GM19023 (cell line): ENCODE data around the gene FAM181B.
"Not testable (repeated sequence)": the region's sequence is repeated elsewhere in the genome, so short reads cannot be mapped to it uniquely, and the experiment has no call there.

Source experiments
- ATAC-seq: cut with Tn5 transposase; IDR thresholded peaks from one replicate; pipeline ENCODE4 v1.9.1; 2021; ENCODE audit warnings: mild to moderate bottlenecking, moderate library complexity; ENCODE audit not compliant: unreplicated experiment

FAM181B gene

DNA sequence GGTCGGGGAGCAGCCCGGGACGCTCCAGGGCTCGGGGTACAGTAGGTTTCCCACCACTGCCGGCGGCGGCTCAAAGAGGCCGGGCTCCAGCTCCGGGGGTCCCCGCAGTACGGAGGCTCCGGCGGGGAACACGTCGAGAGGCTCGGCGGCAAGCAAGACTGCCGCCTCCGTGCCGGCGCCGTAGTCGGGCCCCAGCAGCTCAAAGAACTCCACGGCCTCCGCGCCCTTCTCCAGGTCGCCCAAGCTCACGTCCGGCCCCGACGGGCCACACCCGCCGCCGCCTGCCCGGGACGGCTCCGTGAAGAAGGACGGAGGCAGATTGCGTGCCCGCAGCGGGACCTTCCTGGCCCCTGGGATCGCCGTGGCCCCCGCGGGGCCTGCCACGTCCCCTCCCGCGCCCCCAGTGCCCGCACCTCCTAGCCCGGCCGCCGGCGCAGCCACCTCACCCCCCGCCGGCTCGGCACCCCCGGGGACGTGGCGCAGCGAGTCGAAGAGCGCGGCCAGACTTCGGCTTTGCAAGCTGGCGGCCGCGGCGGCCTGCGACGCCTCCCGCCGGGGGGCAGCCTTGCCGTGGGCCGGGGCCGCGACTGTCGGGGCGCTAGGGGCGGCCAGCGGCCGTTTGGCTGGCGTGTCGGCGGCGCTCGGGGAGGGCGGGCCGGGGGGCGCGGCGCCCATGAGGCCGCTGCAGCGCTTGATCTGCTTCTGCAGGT lies 775 bp downstream of the FAM181B start:
- ATAC-seq = no peak

DNA sequence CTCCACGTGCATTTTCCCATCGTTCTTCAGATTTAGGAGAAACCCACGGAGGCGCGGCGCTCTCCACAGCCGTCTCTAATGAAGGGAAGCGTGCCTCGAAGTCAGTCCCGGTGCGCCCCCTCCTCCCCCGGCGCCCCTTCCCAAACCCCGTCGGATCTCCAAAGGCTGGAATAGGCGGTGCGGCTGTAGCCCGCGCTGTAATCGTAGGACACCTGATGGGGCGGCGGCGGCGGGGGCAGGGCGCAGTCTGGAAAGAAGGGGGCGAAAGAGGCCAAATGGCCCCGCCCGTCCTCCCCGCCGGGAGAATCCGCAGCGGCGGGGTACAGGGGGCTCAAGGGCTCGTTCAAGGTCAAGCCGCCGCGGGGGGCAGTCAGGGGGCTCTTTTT lies 1.3 kb downstream of the FAM181B start:
- no peak for ATAC-seq

DNA sequence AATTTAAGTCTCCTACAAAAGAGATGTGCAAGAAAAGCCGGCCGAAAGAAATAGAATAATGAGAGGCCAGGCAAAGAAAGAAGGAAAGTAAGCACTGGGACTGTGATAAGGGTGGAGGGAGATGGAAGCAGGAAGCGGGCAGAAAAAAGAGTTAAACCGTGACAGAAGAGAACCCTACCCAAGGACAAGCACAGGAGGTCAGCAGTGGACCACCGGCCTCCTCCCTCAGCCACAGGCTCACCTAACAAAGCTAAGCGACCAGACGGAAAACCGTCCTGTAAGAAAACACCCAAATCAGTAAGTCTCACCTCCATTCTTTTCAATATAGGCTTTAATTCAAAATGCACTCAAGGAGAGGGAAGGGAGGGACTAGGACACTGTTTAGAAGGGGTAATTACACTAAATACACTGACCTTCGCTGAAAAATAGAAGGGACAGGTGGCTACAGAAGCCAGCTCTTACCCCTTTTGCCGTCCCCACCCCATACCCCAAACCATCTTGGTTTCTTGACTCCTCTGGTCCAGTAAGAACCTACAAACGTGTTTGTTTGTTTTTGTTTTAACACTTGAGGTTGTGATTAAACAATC lies 1.9 kb downstream of the FAM181B start:
- no peak for ATAC-seq

DNA sequence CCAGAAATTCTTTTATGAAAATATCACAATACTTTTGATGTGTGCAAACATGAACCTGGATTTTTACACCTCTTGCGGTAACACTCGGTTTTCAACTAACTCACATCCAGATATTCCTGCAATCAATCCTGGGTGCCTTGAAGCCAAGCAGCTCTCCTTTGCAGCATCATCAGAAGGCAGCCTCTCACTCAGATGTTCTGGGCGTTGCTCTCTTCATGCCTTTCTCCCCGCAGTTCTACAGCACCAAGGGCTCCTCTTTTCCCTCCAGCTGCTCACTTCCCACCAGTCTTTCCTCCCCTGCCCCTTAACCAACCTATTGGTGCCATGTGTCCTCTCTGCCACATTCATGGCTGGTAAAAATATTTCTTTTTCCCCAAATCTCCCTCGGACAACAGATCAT lies 2.9 kb downstream of the FAM181B start:
- no peak for ATAC-seq

DNA sequence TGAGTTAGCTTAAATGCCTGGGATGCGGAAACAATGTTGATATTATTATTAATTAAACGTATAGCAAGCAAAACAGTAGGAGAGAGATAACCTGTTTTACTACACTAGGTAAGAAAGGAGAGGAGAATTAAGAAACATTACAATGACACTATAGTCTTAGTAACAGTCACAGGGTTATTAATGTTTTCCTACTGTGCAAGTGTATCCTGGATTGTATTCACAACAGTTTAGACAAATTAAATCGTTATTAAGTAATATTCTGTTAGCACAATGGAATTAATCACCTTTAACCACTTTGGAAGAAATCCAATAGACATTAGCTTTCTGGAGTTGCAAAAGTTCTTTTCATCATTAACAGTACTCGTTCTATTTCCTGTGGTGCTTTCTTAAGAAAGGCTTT lies 3.4 kb downstream of the FAM181B start:
- ATAC-seq = no peak

DNA sequence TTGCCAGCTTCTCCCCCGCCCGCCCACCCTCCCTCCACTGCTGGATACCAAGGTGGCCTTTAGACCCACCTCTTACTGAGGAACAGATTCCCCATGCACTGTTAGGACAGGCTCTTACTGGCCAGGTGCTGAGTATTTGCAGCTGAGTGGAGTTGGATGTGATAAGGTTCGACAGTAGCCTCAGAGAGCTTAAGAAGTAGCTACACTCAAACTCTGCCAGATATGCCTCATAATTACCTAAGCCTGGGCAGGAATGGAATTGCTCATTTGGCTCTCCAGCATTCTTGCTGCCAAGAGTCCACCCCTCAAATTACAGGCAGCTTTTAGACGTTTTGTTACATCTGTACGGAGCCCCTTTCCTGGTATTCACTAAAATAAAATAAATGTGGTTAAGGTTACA lies 9.6 kb downstream of the FAM181B start:
- ATAC-seq = no peak

DNA sequence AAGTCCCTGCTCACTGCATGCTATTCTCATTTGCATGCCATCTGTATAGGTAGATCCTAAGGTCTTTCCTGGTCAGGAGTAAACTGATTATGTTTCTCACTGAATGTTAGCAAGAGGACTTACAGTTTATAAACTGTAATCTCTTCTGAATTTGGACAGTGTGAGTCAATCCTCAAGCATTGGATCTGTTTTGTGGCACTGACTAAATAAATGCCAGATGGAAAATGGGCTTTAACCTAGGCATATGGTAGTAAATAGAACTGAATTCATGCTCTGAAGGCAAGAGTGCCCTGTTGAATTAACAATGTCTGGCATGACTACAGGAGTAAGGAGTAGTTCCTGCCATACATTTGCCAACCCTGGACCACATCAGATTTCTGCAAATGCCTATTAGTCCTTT lies 11.4 kb downstream of the FAM181B start:
- no peak for ATAC-seq

DNA sequence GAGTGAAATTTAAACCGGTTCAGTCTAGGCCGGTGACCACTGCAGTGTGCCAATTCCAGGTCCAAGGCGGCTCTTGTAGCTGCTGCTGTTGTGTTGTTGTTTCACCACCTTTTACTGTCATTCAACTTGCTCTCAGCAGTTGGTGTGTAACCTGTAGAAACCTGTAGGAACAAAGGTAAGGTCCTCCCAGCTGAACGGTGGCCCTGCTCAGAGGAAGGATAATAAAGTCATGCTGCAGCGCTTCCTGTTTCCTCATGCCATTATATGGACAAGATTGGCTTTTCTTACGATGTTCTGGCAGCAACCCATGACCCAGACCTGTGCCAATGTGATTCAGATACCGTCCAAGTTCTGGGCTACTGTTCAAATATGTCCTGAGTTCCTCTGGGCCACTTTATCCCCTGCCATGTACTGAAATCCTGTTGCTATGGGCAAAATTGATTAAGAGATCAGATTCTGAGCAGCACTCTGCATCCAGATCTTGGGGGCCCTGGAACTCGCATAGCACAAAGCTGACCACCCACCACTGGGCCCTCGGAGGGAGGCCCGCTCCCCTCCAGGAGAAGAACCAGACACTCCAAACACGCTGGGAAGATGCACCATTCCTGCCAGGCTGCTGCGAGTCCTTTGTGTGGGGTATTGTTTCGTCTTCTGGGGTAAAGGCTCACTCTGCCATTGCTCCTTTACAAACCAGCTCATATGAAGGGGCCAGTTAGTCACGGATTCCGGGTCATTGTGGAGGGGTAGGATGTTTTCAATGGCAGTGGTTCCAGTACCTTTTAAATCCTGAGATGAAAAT lies 13.2 kb downstream of the FAM181B start:
- no peak for ATAC-seq

DNA sequence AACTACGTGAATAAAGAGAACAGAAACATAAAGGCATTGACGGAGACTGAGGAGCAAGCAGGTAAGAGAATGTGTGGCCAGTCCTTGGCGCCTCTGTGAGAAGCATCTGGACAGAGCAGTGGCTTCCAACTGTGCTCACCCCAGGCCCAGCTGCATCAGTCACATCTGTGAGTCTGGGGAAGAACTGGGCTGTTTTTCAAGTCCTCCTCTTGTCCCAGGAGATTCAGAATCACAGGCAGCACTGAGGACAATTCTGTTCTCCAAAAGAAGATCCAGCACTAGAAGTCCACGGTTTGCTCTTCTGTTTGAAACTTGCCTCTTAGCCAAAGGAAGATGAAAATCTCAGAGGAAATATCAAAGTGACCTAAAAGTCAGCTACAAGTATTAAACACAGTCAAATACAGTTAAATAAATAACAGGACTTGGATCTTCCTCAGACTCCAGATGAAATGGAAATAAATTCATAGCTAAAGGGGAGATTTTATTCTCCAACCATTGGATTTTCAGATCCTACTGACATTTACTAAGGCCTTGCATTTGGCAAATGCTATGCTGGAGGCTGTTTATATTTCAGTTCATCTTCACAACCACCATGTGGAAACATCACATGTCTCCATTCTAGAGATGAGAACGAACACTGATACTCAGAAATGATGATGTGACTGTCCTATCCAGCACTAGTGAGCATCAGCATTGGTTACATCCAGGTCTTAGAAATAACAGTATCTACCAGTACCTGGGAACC lies 14.1 kb downstream of the FAM181B start:
- ATAC-seq = no peak

DNA sequence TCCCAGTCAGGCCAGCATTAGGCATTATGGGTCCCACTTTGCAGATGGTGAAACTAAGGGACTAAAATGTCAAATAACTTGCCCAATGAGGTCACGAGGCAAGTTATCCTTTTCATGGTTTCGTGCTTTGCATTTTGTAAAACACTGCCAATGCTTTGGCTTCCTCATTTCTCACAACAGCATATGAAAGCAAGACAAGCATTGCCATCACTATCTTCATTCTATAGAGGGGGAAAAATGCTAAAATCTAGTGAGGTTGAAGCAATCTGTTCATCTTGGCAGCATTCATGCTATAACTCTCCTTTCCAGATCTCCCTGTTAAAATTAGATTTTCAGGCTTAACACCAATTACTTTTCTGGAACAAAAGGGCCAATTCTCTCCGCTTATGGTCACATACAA lies 14.8 kb downstream of the FAM181B start:
- no peak for ATAC-seq

DNA sequence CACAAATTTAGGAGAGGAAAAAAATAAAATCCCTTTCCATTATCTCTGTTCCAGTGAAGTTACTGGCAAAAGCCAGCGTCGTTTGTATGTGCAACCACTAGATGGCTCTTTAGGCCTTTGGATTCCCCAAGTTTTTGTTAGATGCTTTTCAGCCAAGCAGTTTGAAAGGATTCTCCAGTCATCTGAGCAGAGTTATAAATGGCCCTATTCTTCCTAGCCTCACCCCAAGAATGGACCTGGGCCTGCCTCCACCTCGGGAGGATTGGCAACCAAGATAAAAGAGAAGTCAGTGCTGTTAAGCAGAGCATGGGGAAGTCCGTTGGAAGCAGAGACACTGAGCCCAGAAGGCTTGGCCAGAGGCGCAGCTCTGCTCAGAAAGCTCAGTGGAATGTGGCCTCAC lies 15.4 kb downstream of the FAM181B start:
- peak; percentile 59 for ATAC-seq

DNA sequence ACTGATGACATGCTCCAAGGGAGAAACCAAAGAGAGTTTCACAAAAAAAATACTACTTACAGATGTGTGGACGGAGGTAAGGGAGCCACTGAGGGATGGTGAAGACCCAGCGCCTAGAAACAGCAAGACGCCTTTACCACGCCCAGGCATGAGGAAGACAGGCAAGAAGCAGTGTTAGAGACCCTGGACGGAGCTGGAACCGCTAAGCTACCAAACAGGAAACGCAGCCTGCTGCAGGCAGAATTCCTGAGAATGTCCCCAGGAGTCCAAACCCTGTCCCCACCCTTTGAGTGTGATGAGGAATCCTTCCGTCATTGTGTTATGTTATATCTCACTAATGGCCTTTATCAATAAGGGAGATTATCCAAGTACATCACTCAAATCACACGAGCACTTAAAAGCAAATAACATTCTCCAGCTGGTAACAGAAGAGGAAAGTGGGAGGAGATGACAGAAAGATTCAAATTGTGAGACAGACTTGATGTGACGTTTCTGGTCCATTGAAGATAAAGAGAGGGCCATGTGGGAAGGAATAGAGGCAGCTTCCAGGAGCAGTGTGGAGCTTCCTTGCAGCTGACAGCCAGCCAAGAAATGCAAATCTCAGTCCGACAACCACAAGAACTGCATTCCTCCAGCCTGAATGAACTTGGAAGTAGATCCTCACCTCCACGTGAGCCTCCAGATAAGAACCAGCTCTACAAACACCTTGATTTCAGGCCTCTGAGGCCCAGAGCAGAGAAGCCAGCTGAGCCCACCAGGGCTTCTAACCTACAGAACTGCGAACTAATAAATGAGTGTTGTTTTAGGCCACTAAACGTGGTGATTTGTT lies 19.1 kb downstream of the FAM181B start:
- no peak for ATAC-seq

DNA sequence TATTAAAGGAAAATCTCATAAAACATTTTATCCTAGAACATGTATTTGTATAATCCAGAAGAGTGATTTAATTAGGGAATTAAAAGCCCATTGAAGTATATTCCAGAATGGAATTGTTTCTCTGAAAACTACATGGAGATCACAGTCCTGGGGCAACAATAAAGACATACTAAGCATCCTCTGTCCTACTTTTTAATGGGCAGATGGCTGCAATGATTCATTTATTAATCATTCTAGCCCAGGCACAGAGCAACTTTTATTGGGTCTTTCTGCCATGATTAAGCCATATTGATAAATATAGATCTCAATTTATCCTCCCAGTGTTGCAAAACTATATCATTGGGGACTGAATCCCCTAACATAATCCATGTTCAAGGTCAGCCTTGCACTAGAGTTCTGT lies 22.0 kb downstream of the FAM181B start:
- no peak for ATAC-seq

DNA sequence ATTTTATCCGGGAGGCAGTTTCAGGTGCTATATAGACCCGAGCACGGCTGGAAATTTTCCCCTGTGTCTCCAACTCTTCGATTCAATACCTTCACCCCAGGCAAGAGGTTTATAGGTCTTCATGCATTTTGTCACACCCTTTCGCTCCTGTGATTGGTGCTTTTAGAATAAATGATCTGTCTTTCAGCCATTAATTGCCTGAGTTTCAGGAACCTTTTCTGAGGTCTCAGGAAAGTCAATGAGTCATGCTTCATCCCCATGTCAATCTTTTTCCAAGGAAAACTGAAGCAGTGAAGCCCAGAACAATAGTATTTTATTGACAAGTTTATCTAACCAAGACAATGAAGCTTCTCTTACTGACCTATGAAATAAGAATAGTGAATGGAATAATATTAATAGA lies 29.9 kb downstream of the FAM181B start:
- no peak for ATAC-seq

DNA sequence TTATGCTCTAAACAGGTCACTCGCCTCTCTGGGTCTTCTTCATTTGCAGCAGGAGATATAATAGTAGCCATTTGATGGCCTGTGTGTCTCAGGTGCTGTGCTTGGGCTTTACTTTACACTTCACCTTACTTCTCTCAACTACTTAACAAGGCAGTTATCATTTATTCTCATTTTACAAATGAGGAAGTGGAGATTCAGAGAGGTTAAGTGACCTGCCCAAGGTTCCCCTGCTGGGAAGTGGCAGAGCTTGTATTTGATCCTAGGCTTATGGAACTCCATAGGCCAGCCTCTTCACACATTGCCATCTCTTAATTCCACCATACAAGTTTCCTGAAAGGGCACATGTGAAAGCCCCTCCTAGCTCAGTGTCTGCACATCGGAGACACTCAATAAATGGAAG lies 30.4 kb downstream of the FAM181B start:
- ATAC-seq = no peak

DNA sequence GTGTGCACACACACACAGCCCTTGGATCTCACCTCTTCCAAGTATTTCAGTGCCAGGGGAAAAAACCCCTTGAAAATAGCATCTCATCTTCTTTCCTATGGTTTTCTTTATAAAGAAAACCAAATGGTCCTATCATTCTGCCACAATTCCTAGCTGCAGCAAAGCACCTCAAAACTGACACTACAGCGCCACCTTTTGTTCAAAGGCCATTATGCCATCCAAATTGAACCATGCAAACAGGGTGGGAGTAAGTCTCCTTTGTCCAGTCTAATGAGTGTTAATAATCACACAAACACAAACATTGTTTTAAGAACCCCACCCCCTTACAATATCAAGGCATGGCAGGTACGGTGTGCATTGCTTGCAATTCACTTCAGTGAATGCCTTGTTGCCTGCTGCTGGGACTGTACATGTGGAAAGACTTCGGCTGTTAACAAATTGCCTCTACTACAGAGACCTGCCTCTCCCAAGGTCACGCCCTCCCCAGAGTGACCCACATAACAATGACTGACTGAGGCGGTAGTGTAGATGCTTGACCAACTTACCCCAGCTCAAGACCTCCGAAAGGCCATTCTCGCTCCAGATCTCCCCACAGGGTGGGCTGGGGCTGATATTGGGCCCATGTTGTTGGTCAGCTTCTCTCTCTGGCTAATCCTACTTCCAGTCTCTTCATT lies 31.7 kb downstream of the FAM181B start:
- ATAC-seq = peak; percentile 54

DNA sequence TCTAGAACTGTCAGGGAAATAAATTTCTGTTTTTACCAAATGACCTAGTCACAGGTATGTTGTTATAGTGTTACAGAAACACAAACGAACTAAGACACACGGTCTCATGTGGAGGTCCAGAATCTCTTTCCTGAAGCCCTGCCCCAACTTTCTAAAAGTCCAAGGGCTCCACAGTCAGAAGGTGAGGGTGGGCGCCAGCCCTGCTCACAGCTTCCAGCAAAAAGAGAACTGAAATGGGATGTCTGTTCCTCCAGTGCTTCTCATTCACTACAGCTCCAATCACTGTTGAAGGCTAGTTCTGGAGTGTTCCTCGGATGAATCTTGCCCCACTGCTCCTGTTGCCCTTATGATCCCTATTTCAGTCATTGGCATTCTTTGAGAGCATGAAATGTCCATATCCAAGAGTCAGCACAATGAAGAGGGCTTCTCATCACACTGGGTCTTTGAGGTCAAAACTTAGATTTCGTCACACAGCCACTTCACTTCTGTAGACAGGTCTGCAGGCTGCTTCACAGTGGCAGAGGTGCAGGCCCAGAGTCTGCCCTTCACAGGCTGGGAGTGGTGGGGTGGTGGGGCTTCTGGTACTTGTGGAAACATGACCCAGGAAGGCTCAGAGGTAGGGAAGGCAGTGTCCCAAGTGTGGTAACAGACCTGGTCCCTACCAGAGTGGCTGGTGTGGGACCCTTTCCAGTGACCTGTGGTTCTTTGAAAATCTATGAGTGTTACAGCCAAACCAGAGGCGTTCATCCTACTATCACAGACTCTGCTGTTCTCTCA lies 34.9 kb downstream of the FAM181B start:
- ATAC-seq = no peak

DNA sequence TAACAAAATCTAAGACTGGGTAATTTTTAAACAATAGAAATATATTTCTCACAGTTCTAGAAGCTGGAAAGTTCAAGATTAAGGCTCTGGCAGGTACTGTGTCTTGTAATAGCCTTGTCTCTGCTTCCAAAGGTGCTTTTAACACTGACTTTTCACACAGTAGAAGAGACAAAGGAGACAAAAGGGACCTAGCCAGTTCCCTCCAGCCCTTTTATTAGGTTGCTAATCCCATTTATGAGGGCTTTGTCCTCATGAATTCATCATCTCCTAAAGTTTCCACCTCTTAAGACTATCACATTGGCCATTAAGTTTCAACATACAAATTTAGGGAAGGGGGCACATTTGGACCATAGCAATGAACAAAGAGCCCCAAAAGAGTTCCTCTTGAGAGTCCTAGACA lies 40.7 kb downstream of the FAM181B start:
- ATAC-seq = no peak

DNA sequence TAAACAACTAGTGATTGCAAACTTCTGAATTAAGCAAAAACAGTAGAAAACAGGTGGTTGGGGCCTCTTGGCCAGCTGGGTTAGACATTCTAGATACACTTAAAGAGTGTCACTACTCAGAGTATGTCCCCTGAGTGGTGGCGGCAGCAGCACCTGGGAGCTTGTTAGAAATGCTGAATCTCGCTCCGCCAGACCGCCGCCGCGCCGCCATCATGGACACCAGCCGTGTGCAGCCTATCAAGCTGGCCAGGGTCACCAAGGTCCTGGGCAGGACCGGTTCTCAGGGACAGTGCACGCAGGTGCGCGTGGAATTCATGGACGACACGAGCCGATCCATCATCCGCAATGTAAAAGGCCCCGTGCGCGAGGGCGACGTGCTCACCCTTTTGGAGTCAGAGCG lies 44.3 kb downstream of the FAM181B start:
- ATAC-seq = not testable (repeated sequence)
